OCI-LY1 (cell line): ENCODE data around the gene FAM89B.

Source experiments
- CTCF ChIP-seq: fragments of 200-600 bp; sonication (generic), shearing (Covaris generic); IDR thresholded peaks from 2 replicates; pipeline ENCODE4 v1.5.1; 2017; ENCODE audit warnings: mild to moderate bottlenecking, antibody characterized with exemption, low read length, moderate library complexity, mixed read lengths
- EZH2 ChIP-seq: fragments of 200-600 bp; sonication (generic), shearing (Covaris generic); IDR thresholded peaks from 2 replicates; pipeline ENCODE4 v1.8.0; 2017; ENCODE audit warnings: borderline replicate concordance, mixed run types, mild to moderate bottlenecking, antibody characterized with exemption, low read length, moderate library complexity, mixed read lengths

- TF ChIP-seq CTCF (no peak), EZH2 (no peak)
Observed at GRCh38 chr11:65526744-65527143, 45.6 kb upstream of the FAM89B start.
